CD1c-positive myeloid dendritic cell (primary cell): ENCODE data around the gene CLIC2.

ENCODE experiments used
- DNase-seq: peaks from one replicate; pipeline ENCODE4 v3.0.0-alpha.2; 2016; ENCODE audit errors: extremely low spot score

CLIC2 gene

DNA sequence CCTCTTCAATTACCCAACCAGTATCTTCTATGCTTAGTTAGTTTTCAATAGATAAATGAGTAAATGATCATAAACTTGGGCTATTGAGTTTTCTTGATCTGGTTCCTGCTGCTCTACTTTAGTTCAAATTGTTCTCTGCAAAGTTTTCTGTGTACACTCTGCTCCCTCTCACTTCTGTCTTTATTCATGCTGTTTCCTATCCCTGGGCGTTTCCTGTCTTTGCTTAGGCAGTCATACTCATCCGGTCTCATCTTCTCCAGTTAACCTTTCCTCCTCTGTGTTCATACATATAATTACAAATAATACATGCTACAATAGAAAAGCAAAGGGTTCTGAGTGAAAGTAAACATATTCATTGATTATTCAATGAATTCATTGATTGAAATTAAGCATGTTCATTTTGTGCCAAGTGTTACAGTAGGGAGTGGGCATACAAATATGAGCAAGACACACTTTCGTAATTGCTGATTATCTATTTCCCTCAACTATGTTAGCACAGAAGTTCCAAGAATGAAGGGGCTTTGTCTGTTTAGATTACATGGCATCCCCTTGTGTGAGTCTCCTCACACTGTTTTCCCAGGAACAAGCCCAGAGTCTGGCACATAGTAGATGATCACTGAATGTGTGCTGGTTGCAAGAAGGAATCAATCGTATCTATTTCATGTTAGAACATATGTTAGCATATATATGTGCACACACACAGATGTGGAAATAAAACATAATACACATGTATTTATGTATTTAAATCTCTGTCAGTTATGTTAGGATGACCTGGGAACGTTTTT is 71.3 kb downstream of the CLIC2 start:
- DNase-seq = no peak

DNA sequence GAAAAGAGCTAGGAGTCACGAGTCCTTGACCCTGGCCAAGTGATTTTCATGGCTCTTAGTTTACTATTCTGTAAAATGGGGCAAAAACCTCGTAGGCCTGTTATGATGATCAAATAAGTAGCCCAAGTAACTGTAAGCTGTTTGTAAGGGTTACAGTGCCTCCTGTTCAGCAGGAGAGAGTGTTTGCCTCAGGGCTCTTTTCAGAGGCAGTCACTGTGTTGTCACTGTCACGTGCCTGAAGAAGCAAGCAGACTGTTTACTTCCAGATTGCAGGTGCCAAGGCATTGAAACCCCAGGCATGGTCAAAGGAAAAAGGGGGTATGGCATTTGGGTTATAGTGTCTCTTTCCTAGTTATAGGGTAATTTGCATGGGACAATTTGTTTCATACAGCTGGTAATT is 74.7 kb downstream of the CLIC2 start:
- no peak for DNase-seq

- no peak for DNase-seq
Measured at GRCh38 chrX:155251391-155251790, 83.0 kb downstream of the CLIC2 start.

DNA sequence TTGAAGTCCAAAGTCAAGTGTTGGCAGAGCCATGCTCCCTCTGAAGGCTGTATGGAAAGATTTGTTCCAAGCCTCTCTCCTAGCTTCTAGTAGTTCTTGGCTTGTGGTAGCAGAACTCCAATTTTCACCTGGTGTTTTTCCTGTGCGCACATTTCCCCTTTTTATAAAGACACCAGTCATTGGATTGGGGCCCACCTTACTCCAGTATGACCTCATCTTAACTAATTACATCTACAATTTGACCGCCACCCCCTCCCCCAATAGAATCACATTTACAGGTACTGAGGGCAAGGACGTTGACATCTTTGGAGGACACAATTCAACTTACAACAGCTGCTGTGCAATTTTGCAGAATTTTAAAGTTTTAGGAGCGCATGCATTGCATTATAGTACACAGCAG is 86.9 kb downstream of the CLIC2 start:
- DNase-seq = no peak

- no peak for DNase-seq
Measured at GRCh38 chrX:155246748-155247147, 87.7 kb downstream of the CLIC2 start.

- peak; percentile 64 for DNase-seq
Measured at GRCh38 chrX:155242300-155242699, 92.1 kb downstream of the CLIC2 start.

DNA sequence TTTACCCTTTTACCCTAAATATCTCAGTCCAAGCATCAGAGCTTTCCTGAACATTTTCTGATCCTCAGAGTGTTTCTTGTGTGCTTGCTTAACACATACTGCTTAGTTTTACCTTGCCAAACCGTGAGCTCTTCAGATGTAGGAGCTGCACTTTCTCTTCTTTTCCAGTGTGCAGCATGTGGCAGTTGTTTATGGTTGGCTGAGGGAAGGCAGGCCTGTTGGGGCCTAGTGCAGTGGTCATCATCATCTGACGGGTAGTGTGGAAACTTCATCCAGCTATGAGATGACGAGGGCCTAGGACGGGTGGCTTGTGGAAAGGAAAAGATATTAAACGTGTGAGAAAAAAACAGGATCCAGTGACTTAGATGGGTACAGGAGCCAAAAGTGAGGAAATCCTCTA is 96.7 kb downstream of the CLIC2 start:
- DNase-seq = no peak

- no peak for DNase-seq
Measured at GRCh38 chrX:155235891-155236290, 98.5 kb downstream of the CLIC2 start.

DNA sequence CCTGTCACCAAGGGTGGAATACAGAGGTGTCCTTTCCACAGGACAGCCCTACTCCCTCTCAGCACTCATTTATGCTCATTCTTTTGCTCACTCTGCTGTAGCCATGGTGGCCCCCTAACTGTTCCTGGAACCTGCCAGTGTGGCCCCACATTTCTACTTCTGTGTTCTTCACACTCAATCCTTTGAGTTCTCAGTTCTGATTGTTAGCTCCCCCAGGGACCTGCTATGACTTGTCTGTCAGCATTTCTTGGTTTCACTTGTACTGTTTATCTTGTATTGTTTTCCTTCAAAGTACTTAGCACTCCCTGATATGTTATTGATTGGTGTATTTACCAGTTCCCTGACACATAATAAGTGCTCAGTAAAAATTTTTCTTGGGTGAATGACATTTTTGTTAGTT is 103.3 kb downstream of the CLIC2 start:
- no peak for DNase-seq
